Endothelial cell of umbilical vein (primary cell): ENCODE data around the gene PHF2. TPM values are rescaled to one million over a fixed set of nuclear protein-coding genes. Genes with fewer than 3 reads are reported as not detected.

ENCODE experiments used
- BruUV-seq: library from RNA; stranded (reverse); fragments of 400-500 nt; replicated peaks from 2 replicates; lab custom pipeline; 2021; lab: Mats Ljungman, UMichigan
- CTCF ChIA-PET: fragments of 300-600, 350-600 bp; sonication (Branson Sonifier 250); formaldehyde crosslinking; loops from one replicate; lab custom pipeline; 2021; ENCODE audit warnings: antibody characterized with exemption, inconsistent platforms; lab: Charles Lee
- POLR2A ChIA-PET: fragments of 300-600, 350-600 bp; sonication (Branson Sonifier 250); formaldehyde crosslinking; loops from one replicate; lab custom pipeline; 2021; ENCODE audit warnings: antibody characterized with exemption, inconsistent platforms; lab: Charles Lee
- DNase-seq: peaks from one replicate; pipeline ENCODE4 v3.0.0-alpha.2; 2011; ENCODE audit warnings: low read depth, low spot score
- FAIRE-seq: peaks from 2 replicates; lab custom pipeline; 2011; peaks lifted over from hg19 to GRCh38; lab: Jason Lieb, UNC
- H2AFZ ChIP-seq: 2 replicates; pipeline ENCODE4 v1.6.0; 2012; ENCODE audit warnings: low read depth, low read length, control low read depth, inconsistent platforms
- H3K27ac ChIP-seq: 2 replicates; pipeline ENCODE4 v1.5.1; 2011; ENCODE audit warnings: low read depth, mild to moderate bottlenecking, control low read depth, low read length, moderate library complexity; ENCODE audit not compliant: insufficient read depth
- H3K27me3 ChIP-seq, 2 experiments: 2 replicates each; pipeline versions ENCODE4 v1.6.0 to v1.6.1; 2011; ENCODE audit warnings: low read length in 2 of 2, mixed read lengths in 1 of 2; ENCODE audit not compliant: control insufficient read depth in 2 of 2, insufficient read depth in 2 of 2
- H3K36me3 ChIP-seq, 2 experiments: 2 replicates in 1 of 2; 3 replicates in 1 of 2; pipeline ENCODE4 v1.5.1; 2011; ENCODE audit warnings: low read length in 2 of 2, mild to moderate bottlenecking in 1 of 2, moderate library complexity in 1 of 2; ENCODE audit not compliant: control insufficient read depth in 2 of 2, insufficient read depth in 2 of 2; ENCODE audit errors: extremely low read depth in 1 of 2
- H3K4me1 ChIP-seq: 3 replicates; pipeline ENCODE4 v1.5.1; 2011; ENCODE audit warnings: mild to moderate bottlenecking, low read length; ENCODE audit not compliant: control insufficient read depth, insufficient read depth; ENCODE audit errors: extremely low read depth
- H3K4me2 ChIP-seq: 2 replicates; pipeline ENCODE4 v1.6.1; 2011; ENCODE audit warnings: low read length, control low read depth, mixed read lengths; ENCODE audit not compliant: insufficient read depth
- H3K4me3 ChIP-seq, 3 experiments: fragments of 200-600 bp in 1 of 3; sonication (generic), shearing (Covaris generic) in 1 of 3; replicated peaks in 1 of 3; 2 replicates each; pipeline ENCODE4 v1.5.1; 2011 to 2016; ENCODE audit warnings: control low read depth in 3 of 3, low read length in 3 of 3, mild to moderate bottlenecking in 2 of 3, inconsistent platforms in 1 of 3, low read depth in 1 of 3, moderate library complexity in 1 of 3; ENCODE audit not compliant: insufficient read depth in 1 of 3
- H3K79me2 ChIP-seq: 2 replicates; pipeline ENCODE4 v1.6.0; 2012; ENCODE audit warnings: low read length, inconsistent platforms; ENCODE audit not compliant: control insufficient read depth, insufficient read depth
- H3K9ac ChIP-seq: replicated peaks from 2 replicates; pipeline ENCODE3; 2011; ENCODE audit warnings: low read length, control low read depth; ENCODE audit not compliant: insufficient read depth; ENCODE audit errors: extremely low read depth
- H3K9me1 ChIP-seq: replicated peaks from 3 replicates; pipeline ENCODE4 v1.6.0; 2011; ENCODE audit warnings: mild to moderate bottlenecking, low read length; ENCODE audit not compliant: control insufficient read depth, insufficient read depth; ENCODE audit errors: extremely low read depth
- H3K9me3 ChIP-seq: replicated peaks from 2 replicates; pipeline ENCODE4 v1.5.1; 2012; ENCODE audit warnings: low read length, inconsistent platforms; ENCODE audit not compliant: control insufficient read depth, insufficient read depth
- H4K20me1 ChIP-seq: replicated peaks from 2 replicates; pipeline ENCODE3; 2011; ENCODE audit warnings: mild to moderate bottlenecking, low read length; ENCODE audit not compliant: control insufficient read depth, insufficient read depth; ENCODE audit errors: extremely low read depth
- EZH2 ChIP-seq: IDR thresholded peaks from 2 replicates; pipeline ENCODE4 v1.6.1; 2012; ENCODE audit warnings: borderline replicate concordance, low read depth, mild to moderate bottlenecking, moderate library complexity, low read length, inconsistent platforms; ENCODE audit not compliant: severe bottlenecking
- FOS ChIP-seq: IDR thresholded peaks from 2 replicates; pipeline ENCODE4 v1.6.1; 2011; ENCODE audit warnings: mild to moderate bottlenecking, low read length, moderate library complexity, borderline replicate concordance; ENCODE audit not compliant: insufficient read depth
- GATA2 ChIP-seq: IDR thresholded peaks from 2 replicates; pipeline ENCODE4 v1.7.0; 2011; ENCODE audit warnings: low read depth, mild to moderate bottlenecking, moderate library complexity, mixed read lengths, low read length; ENCODE audit not compliant: insufficient read length, insufficient read depth
- JUN ChIP-seq: IDR thresholded peaks from 2 replicates; pipeline ENCODE4 v1.6.1; 2011; ENCODE audit warnings: borderline replicate concordance, low read depth; ENCODE audit not compliant: insufficient read length, insufficient read depth
- MYC ChIP-seq: IDR thresholded peaks from one replicate; pipeline ENCODE4 v1.6.1; 2011; ENCODE audit warnings: mild to moderate bottlenecking, low read depth, low read length
- POLR2A ChIP-seq: IDR thresholded peaks from 2 replicates; pipeline ENCODE4 v1.6.1; 2012; ENCODE audit warnings: low read depth, mild to moderate bottlenecking, control low read depth, low read length
- POLR2AphosphoS5 ChIP-seq: IDR thresholded peaks from 2 replicates; pipeline ENCODE4 v1.6.1; 2012; ENCODE audit warnings: low read depth, mild to moderate bottlenecking, control low read depth, low read length, moderate library complexity; ENCODE audit not compliant: insufficient read depth
- dilution Hi-C: fragments of 300-500 bp; cut with MboI; formaldehyde crosslinking; loops from one replicate; pipeline ENCODE4 v1.15.0; 2019; ENCODE audit warnings: low sequenced_read_pairs; ENCODE audit not compliant: extremely low pct_ligation_motif_present
- intact Hi-C: fragments of 100-400 bp; cut with micrococcal nuclease; formaldehyde crosslinking; loops from one replicate; pipeline ENCODE4 v1.10.0; 2022
- polyA plus RNA-seq, 4 experiments: library from polyadenylated mRNA; depleted of rRNA in 3 of 4; stranded (reverse) in 3 of 4; unstranded in 1 of 4; fragments of >200 nt; gene quantifications; 2 replicates each; pipeline versions ENCODE4 v1.2.1 to v1.2.3, GENCODE V29; 2011 to 2012; ENCODE audit warnings: missing spikeins in 1 of 4
- total RNA-seq: library from RNA; stranded (reverse); gene quantifications from 2 replicates; pipeline ENCODE4 v1.2.3, GENCODE V29; 2021
- TF ChIP-seq, protein P1 (sequence below), 2 donors: IDR thresholded peaks; 1 replicate in 1 of 2; 2 replicates in 1 of 2; pipeline ENCODE4 v1.5.1; 2011; ENCODE audit warnings: low read length in 2 of 2, mild to moderate bottlenecking in 2 of 2, moderate library complexity in 2 of 2, control low read depth in 1 of 2, inconsistent platforms in 1 of 2, low read depth in 1 of 2; ENCODE audit not compliant: insufficient read depth in 1 of 2; ENCODE audit errors: extremely low read depth in 1 of 2
- TF ChIP-seq, protein P2 (sequence below): IDR thresholded peaks from 2 replicates; pipeline ENCODE4 v1.6.1; 2011; ENCODE audit not compliant: insufficient read depth, insufficient read length

The PHF2 gene
- total and polyA plus RNA-seq, 2 donors (not counting 3 experiments of a cell fraction or from before 2014, with no cell fraction given) = 9.8 to 22.5 TPM

- H4K20me1 ChIP-seq = no peaks in the 10 kb centered on the region
- H3K9me3 ChIP-seq = no peaks in the 10 kb centered on the region
- H3K9ac ChIP-seq = no peak overlapping the region
- no peaks in the 10 kb centered on the region for H3K9me1 ChIP-seq
- no peaks in the 10 kb centered on the region for H3K4me1 ChIP-seq
- no TSS peak for BruUV-seq
- peaks cover 20% of the 10 kb centered on the region for H3K79me2 ChIP-seq
- FAIRE-seq = no peak
- DNase-seq = no peak
- dilution Hi-C loops = no loop called here
- ChIA-PET CTCF (no interaction called here), POLR2A (no interaction called here)
- intact Hi-C loops = no loop called here
- H3K27me3 ChIP-seq = no peaks in the 10 kb centered on the region
- no peaks in the 10 kb centered on the region for H3K36me3 ChIP-seq
- no peak overlapping the region for H3K4me3 ChIP-seq
- H3K27ac ChIP-seq = no peak overlapping the region
- no peak overlapping the region for H2AFZ ChIP-seq
- no peak overlapping the region for H3K4me2 ChIP-seq
- TF ChIP-seq POLR2A = no peak
These were observed 27.5 kb downstream of the PHF2 start for GRCh38 chr9:93603906-93604326.

DNA sequence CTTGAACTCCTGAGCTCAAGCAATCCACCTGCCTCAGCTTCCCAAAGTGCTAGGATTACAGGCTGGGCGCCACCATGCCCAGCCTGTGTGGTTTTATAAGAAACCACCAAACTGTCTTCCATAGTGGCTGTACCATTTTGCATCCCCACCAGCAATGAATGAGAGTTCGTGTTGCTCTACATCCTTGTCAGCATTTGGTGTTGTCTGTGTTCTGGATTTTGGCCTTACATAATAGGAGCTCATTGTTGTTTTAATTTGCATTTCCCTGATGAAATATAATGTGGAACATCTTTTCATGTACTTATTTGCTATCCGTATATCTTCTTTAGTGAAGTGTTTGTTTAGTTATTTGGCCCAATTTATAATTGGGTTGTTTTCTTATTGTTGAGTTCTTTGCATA is 29.8 kb downstream of the PHF2 start:
- no TSS peak for BruUV-seq
- H3K9me1 ChIP-seq = no peaks in the 10 kb centered on the region
- no peak overlapping the region for H3K4me2 ChIP-seq
- no peaks in the 10 kb centered on the region for H3K36me3 ChIP-seq
- H3K9me3 ChIP-seq = no peaks in the 10 kb centered on the region
- intact Hi-C loops (no loop called here), dilution Hi-C loops (no loop called here)
- H3K27me3 ChIP-seq = no peaks in the 10 kb centered on the region
- no peak overlapping the region for H3K9ac ChIP-seq
- POLR2A ChIA-PET = no interaction called here
- FAIRE-seq = no peak
- CTCF ChIA-PET = no interaction called here
- H3K4me3 ChIP-seq = no peak overlapping the region
- no peak overlapping the region for H3K27ac ChIP-seq
- TF ChIP-seq, protein P1, sequence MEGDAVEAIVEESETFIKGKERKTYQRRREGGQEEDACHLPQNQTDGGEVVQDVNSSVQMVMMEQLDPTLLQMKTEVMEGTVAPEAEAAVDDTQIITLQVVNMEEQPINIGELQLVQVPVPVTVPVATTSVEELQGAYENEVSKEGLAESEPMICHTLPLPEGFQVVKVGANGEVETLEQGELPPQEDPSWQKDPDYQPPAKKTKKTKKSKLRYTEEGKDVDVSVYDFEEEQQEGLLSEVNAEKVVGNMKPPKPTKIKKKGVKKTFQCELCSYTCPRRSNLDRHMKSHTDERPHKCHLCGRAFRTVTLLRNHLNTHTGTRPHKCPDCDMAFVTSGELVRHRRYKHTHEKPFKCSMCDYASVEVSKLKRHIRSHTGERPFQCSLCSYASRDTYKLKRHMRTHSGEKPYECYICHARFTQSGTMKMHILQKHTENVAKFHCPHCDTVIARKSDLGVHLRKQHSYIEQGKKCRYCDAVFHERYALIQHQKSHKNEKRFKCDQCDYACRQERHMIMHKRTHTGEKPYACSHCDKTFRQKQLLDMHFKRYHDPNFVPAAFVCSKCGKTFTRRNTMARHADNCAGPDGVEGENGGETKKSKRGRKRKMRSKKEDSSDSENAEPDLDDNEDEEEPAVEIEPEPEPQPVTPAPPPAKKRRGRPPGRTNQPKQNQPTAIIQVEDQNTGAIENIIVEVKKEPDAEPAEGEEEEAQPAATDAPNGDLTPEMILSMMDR (IDR thresholded peaks at IDR 0.05; ENCODE audit: extremely low read depth in 1 of 2, insufficient read depth in 1 of 2, low read depth in 1 of 2, low read length in 2 of 2) = no peak
- TF ChIP-seq FOS = no peak
- TF ChIP-seq JUN = no peak
- no peak for TF ChIP-seq EZH2
- TF ChIP-seq, protein P2, sequence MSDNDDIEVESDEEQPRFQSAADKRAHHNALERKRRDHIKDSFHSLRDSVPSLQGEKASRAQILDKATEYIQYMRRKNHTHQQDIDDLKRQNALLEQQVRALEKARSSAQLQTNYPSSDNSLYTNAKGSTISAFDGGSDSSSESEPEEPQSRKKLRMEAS = no peak
- TF ChIP-seq GATA2 = no peak
- TF ChIP-seq MYC = no peak
- TF ChIP-seq POLR2A = no peak
- no peak for TF ChIP-seq POLR2AphosphoS5
- H2AFZ ChIP-seq = no peak overlapping the region
- H3K4me1 ChIP-seq = no peaks in the 10 kb centered on the region
- no peak for DNase-seq
- no peaks in the 10 kb centered on the region for H4K20me1 ChIP-seq
- H3K79me2 ChIP-seq = peaks cover 21% of the 10 kb centered on the region
